ENCODE measurements around the gene OGFR. TPM values are rescaled to one million over a fixed set of nuclear protein-coding genes. Genes with fewer than 3 reads are reported as not detected.

OGFR gene
- total RNA-seq, 2 experiments from 2014 or later: 23.7 to 24.6 TPM

- Mint-ChIP-seq H3K27me3 (ENCODE audit: low read depth) (peaks cover 11% of the 10 kb centered on the region), H3K36me3 (ENCODE audit: low read depth) (no peaks in the 10 kb centered on the region), H3K4me1 (ENCODE audit: low read depth) (no peaks in the 10 kb centered on the region), H3K9me3 (no peaks in the 10 kb centered on the region), H3K4me3 (no peak overlapping the region), H3K27ac (no peak overlapping the region)
- intact Hi-C loops (cut with micrococcal nuclease): loop anchor here (2.0 kb wide), 1 partner anchor 186 kb away; no protein-coding TSS in a partner anchor
- DNase-seq: no peak
- CTCF ChIA-PET: interaction anchor here (0.8 to 1.4 kb wide), 6 partner anchors 10 to 187 kb away, joined by 3 to 5 read pairs (median 4); no protein-coding TSS in a partner anchor
Observed at GRCh38 chr20:62822239-62822787, 17.7 kb downstream of the OGFR start.

GRCh38 chr20:62822788-62823651 is 18.4 kb downstream of the OGFR start:
- H3K27me3 Mint-ChIP-seq (ENCODE audit: low read depth): peaks cover 7% of the 10 kb centered on the region
- H3K9me3 Mint-ChIP-seq: no peaks in the 10 kb centered on the region
- intact Hi-C loops (cut with micrococcal nuclease): loop anchor here (2.0 kb wide), 1 partner anchor 186 kb away; no protein-coding TSS in a partner anchor
- no peaks in the 10 kb centered on the region for H3K4me1 Mint-ChIP-seq (ENCODE audit: low read depth)
- no peaks in the 10 kb centered on the region for H3K36me3 Mint-ChIP-seq (ENCODE audit: low read depth)
- DNase-seq: peak; percentile 59
- CTCF ChIA-PET: interaction anchor here (0.8 to 1.4 kb wide), 6 partner anchors 9 to 186 kb away, joined by 3 to 5 read pairs (median 4); no protein-coding TSS in a partner anchor
- H3K4me3 Mint-ChIP-seq: no peak overlapping the region
- no peak overlapping the region for H3K27ac Mint-ChIP-seq

GRCh38 chr20:62823688-62824475 is 19.2 kb downstream of the OGFR start:
- DNase-seq: no peak
- Mint-ChIP-seq H3K4me3 (no peak overlapping the region), H3K4me1 (ENCODE audit: low read depth) (no peaks in the 10 kb centered on the region), H3K9me3 (no peaks in the 10 kb centered on the region), H3K36me3 (ENCODE audit: low read depth) (no peaks in the 10 kb centered on the region), H3K27ac (no peak overlapping the region), H3K27me3 (ENCODE audit: low read depth) (peaks cover 3% of the 10 kb centered on the region)
- intact Hi-C loops (cut with micrococcal nuclease): loop anchor here (2.0 kb wide), 1 partner anchor 185 kb away; no protein-coding TSS in a partner anchor
- CTCF ChIA-PET: interaction anchor here (1.3 to 1.4 kb wide), 3 partner anchors 8 to 185 kb away, joined by 4 to 5 read pairs (median 5); no protein-coding TSS in a partner anchor

GRCh38 chr20:62824476-62825332 is 20.1 kb downstream of the OGFR start:
- Mint-ChIP-seq H3K36me3 (ENCODE audit: low read depth) (no peaks in the 10 kb centered on the region), H3K27ac (no peak overlapping the region)
- CTCF ChIA-PET: no interaction called here

GRCh38 chr20:62825333-62825985 is 20.8 kb downstream of the OGFR start:
- no peaks in the 10 kb centered on the region for H3K4me1 Mint-ChIP-seq (ENCODE audit: low read depth)
- no peaks in the 10 kb centered on the region for H3K36me3 Mint-ChIP-seq (ENCODE audit: low read depth)
- no peak overlapping the region for H3K27ac Mint-ChIP-seq
- intact Hi-C loops (cut with micrococcal nuclease): no loop called here
- H3K4me3 Mint-ChIP-seq: no peak overlapping the region
- CTCF ChIA-PET: no interaction called here
- H3K27me3 Mint-ChIP-seq (ENCODE audit: low read depth): no peaks in the 10 kb centered on the region
- DNase-seq: no peak
- H3K9me3 Mint-ChIP-seq: no peaks in the 10 kb centered on the region

More at GRCh38 chr20:62824476-62825332, 20.1 kb downstream of the OGFR start:
- intact Hi-C loops (cut with micrococcal nuclease): no loop called here
- Mint-ChIP-seq H3K9me3 (no peaks in the 10 kb centered on the region), H3K4me3 (no peak overlapping the region), H3K4me1 (ENCODE audit: low read depth) (no peaks in the 10 kb centered on the region), H3K27me3 (ENCODE audit: low read depth) (peaks cover 3% of the 10 kb centered on the region)
- DNase-seq: peak; percentile 34

- intact Hi-C loops (cut with micrococcal nuclease): no loop called here
Observed at GRCh38 chr20:62825986-62826645, 21.5 kb downstream of the OGFR start.

GRCh38 chr20:62826646-62827310 is 22.1 kb downstream of the OGFR start:
- no peaks in the 10 kb centered on the region for H3K36me3 Mint-ChIP-seq (ENCODE audit: low read depth)
- intact Hi-C loops (cut with micrococcal nuclease): no loop called here
- no peaks in the 10 kb centered on the region for H3K27me3 Mint-ChIP-seq (ENCODE audit: low read depth)
- H3K4me1 Mint-ChIP-seq (ENCODE audit: low read depth): no peaks in the 10 kb centered on the region
- no peak for DNase-seq
- H3K9me3 Mint-ChIP-seq: no peaks in the 10 kb centered on the region
- CTCF ChIA-PET: no interaction called here
- H3K4me3 Mint-ChIP-seq: no peak overlapping the region
- no peak overlapping the region for H3K27ac Mint-ChIP-seq

More at GRCh38 chr20:62825986-62826645, 21.5 kb downstream of the OGFR start:
- no peak for DNase-seq
- Mint-ChIP-seq H3K27me3 (ENCODE audit: low read depth) (no peaks in the 10 kb centered on the region), H3K4me3 (no peak overlapping the region), H3K4me1 (ENCODE audit: low read depth) (no peaks in the 10 kb centered on the region), H3K36me3 (ENCODE audit: low read depth) (no peaks in the 10 kb centered on the region), H3K9me3 (no peaks in the 10 kb centered on the region), H3K27ac (no peak overlapping the region)
- CTCF ChIA-PET: no interaction called here

GRCh38 chr20:62827311-62828038 is 22.8 kb downstream of the OGFR start:
- no peak overlapping the region for H3K27ac Mint-ChIP-seq
- intact Hi-C loops (cut with micrococcal nuclease): no loop called here
- H3K36me3 Mint-ChIP-seq (ENCODE audit: low read depth): no peaks in the 10 kb centered on the region
- H3K27me3 Mint-ChIP-seq (ENCODE audit: low read depth): no peaks in the 10 kb centered on the region
- CTCF ChIA-PET: no interaction called here
- no peak overlapping the region for H3K4me3 Mint-ChIP-seq
- no peak for DNase-seq
- H3K4me1 Mint-ChIP-seq (ENCODE audit: low read depth): no peaks in the 10 kb centered on the region
- H3K9me3 Mint-ChIP-seq: no peaks in the 10 kb centered on the region

- Mint-ChIP-seq H3K36me3 (ENCODE audit: low read depth) (no peaks in the 10 kb centered on the region), H3K9me3 (no peaks in the 10 kb centered on the region), H3K4me3 (no peak overlapping the region), H3K27me3 (ENCODE audit: low read depth) (no peaks in the 10 kb centered on the region), H3K4me1 (ENCODE audit: low read depth) (no peaks in the 10 kb centered on the region), H3K27ac (no peak overlapping the region)
- intact Hi-C loops (cut with micrococcal nuclease): no loop called here
- no peak for DNase-seq
- CTCF ChIA-PET: no interaction called here
Observed at GRCh38 chr20:62828051-62828450, 23.4 kb downstream of the OGFR start.

GRCh38 chr20:62828511-62829230 is 24.0 kb downstream of the OGFR start:
- H3K27me3 Mint-ChIP-seq (ENCODE audit: low read depth): no peaks in the 10 kb centered on the region
- no peak overlapping the region for H3K4me3 Mint-ChIP-seq
- H3K27ac Mint-ChIP-seq: no peak overlapping the region
- intact Hi-C loops (cut with micrococcal nuclease): no loop called here
- DNase-seq: no peak
- CTCF ChIA-PET: no interaction called here
- H3K36me3 Mint-ChIP-seq (ENCODE audit: low read depth): no peaks in the 10 kb centered on the region
- H3K9me3 Mint-ChIP-seq: no peaks in the 10 kb centered on the region
- no peaks in the 10 kb centered on the region for H3K4me1 Mint-ChIP-seq (ENCODE audit: low read depth)
